Loucy (cell line): ENCODE data around the gene TSACC.

Experiments
- EZH2phosphoT487 ChIP-seq: fragments of 200-600 bp; IDR thresholded peaks from 2 replicates; pipeline ENCODE4 v1.6.1; 2018; ENCODE audit warnings: antibody characterized with exemption, mild to moderate bottlenecking, moderate library complexity, borderline replicate concordance
- TF ChIP-seq, protein P1 (sequence below): fragments of 200-600 bp; sonication (generic); conservative IDR thresholded peaks from 2 replicates; pipeline ENCODE4 v1.5.1; 2014; ENCODE audit warnings: mild to moderate bottlenecking, antibody characterized with exemption, low read length

DNA sequence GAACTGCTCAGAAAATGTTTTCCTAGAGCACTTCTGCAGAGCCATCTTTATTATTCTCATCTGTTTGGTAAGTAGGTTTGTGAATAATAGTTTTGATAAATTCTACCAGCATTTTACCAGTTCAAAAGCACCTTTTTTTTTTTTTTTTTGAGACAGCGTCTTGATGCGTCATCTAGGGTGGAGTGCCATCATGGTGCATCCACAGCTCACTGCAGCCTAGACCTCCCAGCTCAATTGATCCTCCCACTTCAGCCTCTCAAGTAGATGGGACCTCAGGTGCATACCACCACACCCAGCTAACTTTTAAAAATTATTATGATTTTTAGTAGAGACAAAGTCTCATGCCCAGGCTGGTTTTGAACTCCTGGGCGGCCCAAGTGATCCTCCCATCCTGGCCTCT lies 20.9 kb downstream of the TSACC start:
- TF ChIP-seq, protein P1, sequence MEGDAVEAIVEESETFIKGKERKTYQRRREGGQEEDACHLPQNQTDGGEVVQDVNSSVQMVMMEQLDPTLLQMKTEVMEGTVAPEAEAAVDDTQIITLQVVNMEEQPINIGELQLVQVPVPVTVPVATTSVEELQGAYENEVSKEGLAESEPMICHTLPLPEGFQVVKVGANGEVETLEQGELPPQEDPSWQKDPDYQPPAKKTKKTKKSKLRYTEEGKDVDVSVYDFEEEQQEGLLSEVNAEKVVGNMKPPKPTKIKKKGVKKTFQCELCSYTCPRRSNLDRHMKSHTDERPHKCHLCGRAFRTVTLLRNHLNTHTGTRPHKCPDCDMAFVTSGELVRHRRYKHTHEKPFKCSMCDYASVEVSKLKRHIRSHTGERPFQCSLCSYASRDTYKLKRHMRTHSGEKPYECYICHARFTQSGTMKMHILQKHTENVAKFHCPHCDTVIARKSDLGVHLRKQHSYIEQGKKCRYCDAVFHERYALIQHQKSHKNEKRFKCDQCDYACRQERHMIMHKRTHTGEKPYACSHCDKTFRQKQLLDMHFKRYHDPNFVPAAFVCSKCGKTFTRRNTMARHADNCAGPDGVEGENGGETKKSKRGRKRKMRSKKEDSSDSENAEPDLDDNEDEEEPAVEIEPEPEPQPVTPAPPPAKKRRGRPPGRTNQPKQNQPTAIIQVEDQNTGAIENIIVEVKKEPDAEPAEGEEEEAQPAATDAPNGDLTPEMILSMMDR: no peak
- TF ChIP-seq EZH2phosphoT487: no peak
